CD4-positive, CD25-positive, alpha-beta regulatory T cell (primary cell): ENCODE results near the gene FGGY. TPM values are rescaled to one million over a fixed set of nuclear protein-coding genes. Genes with fewer than 3 reads are reported as not detected.

Source experiments
- ATAC-seq, 2 donors: fragments of 150-1000 bp; cut with Tn5 transposase; one replicate each; pipeline ENCODE4 v1.10.0; 2021; ENCODE audit warnings: low read depth in 2 of 2, moderate number of reproducible peaks in 2 of 2, moderate library complexity in 1 of 2
- DNase-seq, 3 donors: peaks; one replicate each; pipeline versions ENCODE4 v3.0.0 to v3.0.0-alpha.2; 2012 to 2022; ENCODE audit warnings: mixed read lengths in 1 of 3
- H3K27ac ChIP-seq: one replicate; pipeline ENCODE4 v1.7.0; 2013; ENCODE audit warnings: mild to moderate bottlenecking, low read length; ENCODE audit not compliant: insufficient read depth, poor library complexity, severe bottlenecking
- H3K27me3 ChIP-seq: one replicate; pipeline ENCODE4 v1.7.0; 2013; ENCODE audit warnings: low read length; ENCODE audit not compliant: control insufficient read depth, insufficient read depth
- H3K36me3 ChIP-seq: one replicate; pipeline ENCODE4 v1.7.0; 2013; ENCODE audit warnings: mild to moderate bottlenecking, low read length, moderate library complexity; ENCODE audit not compliant: control insufficient read depth, insufficient read depth
- H3K4me1 ChIP-seq: 2 replicates; pipeline ENCODE4 v1.7.0; 2013; ENCODE audit warnings: mild to moderate bottlenecking, low read length; ENCODE audit not compliant: insufficient read depth, control insufficient read depth, poor library complexity, severe bottlenecking
- H3K4me3 ChIP-seq: one replicate; pipeline ENCODE4 v1.7.0; 2013; ENCODE audit warnings: low read depth, mild to moderate bottlenecking, low read length, moderate library complexity
- H3K9me3 ChIP-seq, 2 experiments: 1 replicate in 1 of 2; 2 replicates in 1 of 2; pipeline ENCODE4 v1.7.0; 2013; ENCODE audit warnings: low read length in 2 of 2, mild to moderate bottlenecking in 1 of 2, moderate library complexity in 1 of 2; ENCODE audit not compliant: control insufficient read depth in 2 of 2
- H3K27ac Mint-ChIP-seq, 3 donors: one replicate each; pipeline ENCODE4 v1.8.0; 2020 to 2022; ENCODE audit warnings: mild to moderate bottlenecking in 3 of 3, mixed read lengths in 3 of 3, moderate library complexity in 2 of 3
- H3K27me3 Mint-ChIP-seq: one replicate; pipeline ENCODE4 v1.8.0; 2022; ENCODE audit warnings: mild to moderate bottlenecking, mixed read lengths
- H3K36me3 Mint-ChIP-seq: one replicate; pipeline ENCODE4 v1.8.0; 2020; ENCODE audit warnings: mixed read lengths
- H3K4me1 Mint-ChIP-seq, 4 donors: one replicate each; pipeline ENCODE4 v1.8.0; 2020 to 2022; ENCODE audit warnings: mixed read lengths in 4 of 4, mild to moderate bottlenecking in 1 of 4
- H3K4me3 Mint-ChIP-seq, 4 donors: one replicate each; pipeline ENCODE4 v1.8.0; 2020 to 2022; ENCODE audit warnings: mild to moderate bottlenecking in 4 of 4, mixed read lengths in 4 of 4, moderate library complexity in 3 of 4
- H3K9me3 Mint-ChIP-seq, 7 donors: one replicate each; pipeline ENCODE4 v1.8.0; 2020 to 2022; ENCODE audit warnings: mixed read lengths in 7 of 7, mild to moderate bottlenecking in 3 of 7, moderate library complexity in 2 of 7
- polyA plus RNA-seq, 4 donors: library from polyadenylated mRNA; unstranded; fragments of 300-500 nt; fragmentation: Illumina TruSeq; gene quantifications; one replicate each; pipeline ENCODE4 v1.2.3, GENCODE V29; 2021
- total RNA-seq: library from RNA; stranded (reverse); gene quantifications from one replicate; pipeline ENCODE4 v1.2.3, GENCODE V29; 2022

The FGGY gene
- total and polyA plus RNA-seq, 5 donors from 2014 or later, result 1.9 to 7.7 (median 4.5) TPM

DNA sequence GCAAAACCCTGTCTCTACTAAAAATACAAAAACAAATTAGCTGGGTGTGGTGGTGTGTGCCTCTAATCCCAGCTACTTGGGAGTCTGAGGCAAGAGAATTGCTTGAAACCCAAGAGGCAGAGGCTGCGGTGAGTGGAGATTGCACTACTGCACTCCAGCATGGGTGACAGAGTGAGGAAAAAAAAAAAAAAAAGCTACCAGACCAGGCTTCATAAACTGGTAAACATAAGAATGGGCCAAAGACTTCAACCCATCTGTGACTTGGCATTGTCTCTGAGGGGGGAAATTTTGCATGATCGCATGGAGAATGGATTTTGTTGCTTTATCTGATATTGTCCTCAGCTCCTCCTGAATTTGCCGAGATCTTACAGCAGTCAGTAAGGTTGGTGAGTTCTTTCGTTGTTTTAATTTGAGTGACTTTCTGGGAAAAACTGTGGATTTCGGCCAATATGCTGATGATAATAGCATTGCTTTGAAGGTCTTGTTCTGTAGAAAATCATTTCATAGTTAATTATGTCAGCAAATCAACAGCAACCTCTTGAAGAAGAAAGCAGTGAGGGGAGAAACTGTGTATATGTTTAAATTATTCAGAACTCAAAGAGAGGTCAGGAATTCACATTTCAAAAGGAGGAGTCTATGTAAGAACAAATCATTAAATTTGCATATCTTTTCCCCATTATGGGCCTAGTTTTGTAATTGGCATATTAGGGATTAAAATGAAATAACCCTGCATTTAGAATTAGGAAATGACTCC lies 13.1 kb downstream of the FGGY start:
- peaks cover 0 to 20% (median 7%) of the 10 kb centered on the region in 7 donors for H3K9me3 Mint-ChIP-seq
- peaks cover 0 to 4% (median 4%) of the 10 kb centered on the region in 4 donors for H3K4me1 Mint-ChIP-seq
- ATAC-seq, result no peak
- no peaks in the 10 kb centered on the region for H3K4me1 ChIP-seq
- no peaks in the 10 kb centered on the region for H3K27me3 ChIP-seq
- no peaks in the 10 kb centered on the region for H3K27me3 Mint-ChIP-seq
- peaks cover 10 to 14% of the 10 kb centered on the region in 2 experiments for H3K9me3 ChIP-seq
- no peaks in the 10 kb centered on the region for H3K36me3 ChIP-seq
- no peak overlapping the region for H3K27ac ChIP-seq
- no peak overlapping the region for H3K4me3 Mint-ChIP-seq
- no peak overlapping the region for H3K4me3 ChIP-seq
- DNase-seq, result no peak
- peak overlapping the region in 1 of 3 donors; percentile 12 for H3K27ac Mint-ChIP-seq
- H3K36me3 Mint-ChIP-seq, result peaks cover 9% of the 10 kb centered on the region

DNA sequence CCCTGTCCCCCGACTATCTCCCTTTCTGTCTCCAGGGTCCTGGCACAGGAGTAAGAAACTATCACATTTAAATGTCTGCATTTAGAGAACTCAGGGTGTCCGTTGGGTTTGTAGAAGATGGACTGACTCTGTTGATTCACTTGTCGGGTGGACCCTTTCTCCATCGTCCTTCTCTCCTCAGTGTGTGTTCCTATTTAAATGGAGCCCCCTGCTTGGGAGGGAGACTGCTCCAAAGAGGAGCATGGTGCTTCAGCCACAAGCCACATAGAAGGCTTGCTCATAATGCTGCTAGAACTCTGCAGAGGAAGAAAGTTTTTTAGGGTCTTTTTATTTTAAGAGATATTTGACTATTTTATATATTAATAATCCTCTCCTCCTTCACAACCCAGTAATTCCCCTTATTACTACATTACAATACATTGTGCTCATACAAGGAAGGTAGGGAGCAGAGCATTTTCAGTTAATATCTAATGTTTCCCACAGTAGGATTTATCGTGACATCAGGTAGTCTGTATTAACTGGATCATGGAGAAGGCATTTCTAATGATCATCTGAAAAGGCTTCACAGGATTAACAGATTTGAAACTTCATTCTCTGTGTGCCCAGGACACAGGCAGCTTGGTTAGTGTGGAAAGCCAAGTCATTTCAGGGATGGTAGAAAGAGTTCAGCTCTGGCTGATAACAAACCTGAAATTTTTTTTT lies 13.8 kb downstream of the FGGY start:
- Histone ChIP-seq H3K36me3 (no peaks in the 10 kb centered on the region), H3K9me3 (peaks cover 2 to 7% of the 10 kb centered on the region in 2 experiments), H3K27ac (no peak overlapping the region), H3K4me3 (no peak overlapping the region), H3K27me3 (no peaks in the 10 kb centered on the region), H3K4me1 (no peaks in the 10 kb centered on the region)
- Mint-ChIP-seq H3K9me3 (peaks cover 0 to 12% (median 4%) of the 10 kb centered on the region in 7 donors), H3K27ac (no peak overlapping the region), H3K4me1 (peaks cover 0 to 4% (median 4%) of the 10 kb centered on the region in 4 donors), H3K27me3 (no peaks in the 10 kb centered on the region), H3K4me3 (no peak overlapping the region), H3K36me3 (peaks cover 5% of the 10 kb centered on the region)
- ATAC-seq, result no peak
- DNase-seq, result no peak

DNA sequence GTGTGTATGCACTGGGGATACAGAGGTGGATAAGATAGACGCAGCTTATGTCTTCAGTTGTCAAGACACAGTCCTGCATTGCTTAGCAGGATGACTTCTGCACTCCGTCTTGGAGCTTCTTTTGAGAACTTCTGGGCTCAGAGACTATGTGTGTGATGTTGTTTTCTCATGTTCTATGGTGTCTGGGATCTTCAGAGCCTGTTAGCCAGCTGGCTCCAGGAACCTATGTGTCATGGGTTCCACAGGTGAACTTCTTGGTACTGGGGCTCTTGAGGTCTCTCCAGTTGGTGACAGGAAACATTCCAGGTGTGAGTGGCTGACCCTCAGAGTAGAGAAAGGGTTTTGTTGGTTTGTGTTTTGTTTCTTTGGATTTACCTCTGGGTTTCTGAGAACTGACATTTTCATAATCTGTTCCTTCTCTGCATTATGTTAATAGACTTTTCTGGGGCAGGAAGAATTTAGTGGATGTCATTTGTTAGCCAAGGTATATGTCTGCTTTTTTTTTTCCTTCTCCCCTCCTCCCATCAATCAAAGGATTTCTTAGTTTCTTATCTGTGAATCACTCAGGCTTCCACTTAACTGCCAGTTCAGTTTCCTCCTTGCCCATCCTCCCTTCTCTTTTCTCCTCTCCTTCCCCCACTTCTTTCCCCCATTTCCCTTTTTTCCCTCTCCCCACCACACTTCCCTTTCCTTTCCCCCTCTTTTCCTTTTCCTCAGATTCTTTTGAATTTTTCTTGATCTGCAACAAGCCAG lies 18.1 kb downstream of the FGGY start:
- H3K4me1 ChIP-seq, result no peaks in the 10 kb centered on the region

DNA sequence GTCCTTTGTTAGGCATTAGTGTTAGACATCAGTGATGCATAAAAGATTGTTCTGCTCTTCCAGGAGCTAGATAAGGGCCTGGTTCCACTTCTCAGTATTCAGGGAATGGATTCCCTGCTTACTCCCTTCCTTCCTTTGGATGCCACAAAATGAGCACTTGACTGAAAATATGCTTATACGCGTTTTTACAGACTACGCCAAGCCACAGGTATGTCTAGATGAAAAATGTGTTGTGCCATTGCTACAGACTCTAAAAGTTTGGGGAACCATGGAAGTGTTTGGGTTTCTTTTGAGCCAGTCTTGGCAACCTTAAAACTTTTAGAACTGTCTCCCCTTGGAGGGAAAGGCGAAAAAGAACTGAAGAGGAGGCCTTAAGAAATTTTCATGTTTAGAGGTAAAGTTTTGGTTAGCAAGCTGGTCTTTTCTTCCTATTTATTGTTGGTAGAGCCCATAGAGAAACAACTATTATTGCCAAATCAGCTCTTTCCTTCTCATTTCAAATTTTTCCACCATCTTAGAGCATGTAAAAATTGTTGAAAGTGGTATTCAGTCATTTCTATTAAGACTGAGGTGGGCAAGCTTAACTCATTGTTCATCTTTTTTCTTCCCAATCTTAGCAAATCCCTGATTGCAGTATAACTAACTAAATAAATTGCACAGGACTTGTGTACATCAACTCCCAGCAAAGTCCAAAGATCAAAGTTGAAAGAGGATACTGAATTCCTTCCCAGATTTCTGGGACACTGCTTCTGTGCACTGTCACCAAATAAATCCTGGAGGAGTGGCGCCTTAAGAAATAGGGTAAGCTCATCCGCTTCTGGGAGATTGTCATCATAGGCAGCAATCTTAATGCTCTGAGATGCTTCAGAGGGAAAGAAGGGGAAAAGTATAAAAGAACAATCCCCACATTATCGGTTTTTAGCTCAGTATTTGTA lies 18.9 kb downstream of the FGGY start:
- Histone ChIP-seq H3K9me3 (no peaks in the 10 kb centered on the region), H3K4me3 (no peak overlapping the region), H3K4me1 (no peaks in the 10 kb centered on the region), H3K27me3 (no peaks in the 10 kb centered on the region), H3K27ac (no peak overlapping the region), H3K36me3 (no peaks in the 10 kb centered on the region)
- Mint-ChIP-seq H3K27me3 (no peaks in the 10 kb centered on the region), H3K4me1 (no peaks in the 10 kb centered on the region), H3K27ac (no peak overlapping the region), H3K4me3 (no peak overlapping the region), H3K9me3 (peaks cover 0 to 7% (median 0%) of the 10 kb centered on the region in 7 donors), H3K36me3 (peaks cover 10% of the 10 kb centered on the region)
- DNase-seq (no peak), ATAC-seq (no peak)

More for the DNA sequence above, 18.1 kb downstream of the FGGY start:
- H3K4me3 Mint-ChIP-seq, result no peak overlapping the region
- no peak for ATAC-seq
- H3K27me3 Mint-ChIP-seq, result no peaks in the 10 kb centered on the region
- Histone ChIP-seq H3K36me3 (no peaks in the 10 kb centered on the region), H3K27ac (no peak overlapping the region), H3K27me3 (no peaks in the 10 kb centered on the region), H3K9me3 (no peaks in the 10 kb centered on the region), H3K4me3 (no peak overlapping the region)
- H3K4me1 Mint-ChIP-seq, result peaks cover 0 to 2% (median 0%) of the 10 kb centered on the region in 4 donors
- H3K9me3 Mint-ChIP-seq, result peaks cover 0 to 7% (median 0%) of the 10 kb centered on the region in 7 donors
- peaks cover 10% of the 10 kb centered on the region for H3K36me3 Mint-ChIP-seq
- no peak overlapping the region for H3K27ac Mint-ChIP-seq
- DNase-seq, result no peak

DNA sequence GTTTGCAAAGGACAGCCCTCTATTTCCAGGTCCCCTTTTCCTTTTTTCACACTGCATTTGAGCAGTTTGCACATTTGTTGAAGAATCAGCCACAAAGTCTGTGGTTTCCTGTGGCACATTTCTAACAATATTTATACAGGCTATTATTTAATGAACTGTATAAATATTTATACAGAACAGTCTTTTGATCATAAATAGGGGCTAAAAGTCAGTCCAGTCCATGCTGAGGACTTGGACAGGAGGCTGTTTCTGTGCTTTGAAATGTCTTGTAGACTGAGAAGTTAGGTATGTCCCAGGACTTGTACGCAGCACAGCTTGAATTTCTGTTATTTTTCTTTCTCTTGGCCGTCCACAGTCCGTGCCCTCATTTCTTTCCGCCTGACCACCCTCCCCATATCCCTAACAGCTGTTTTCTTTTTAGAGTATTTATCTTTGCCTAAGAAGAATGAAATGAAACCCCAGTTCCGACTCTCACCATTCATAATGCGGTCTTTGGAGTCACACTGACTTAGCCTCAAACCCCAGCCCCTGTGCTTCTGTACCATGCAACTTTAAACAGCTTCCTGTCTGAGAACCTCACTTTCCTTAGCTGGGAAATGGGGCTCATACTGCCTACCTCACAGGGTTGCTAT lies 19.7 kb downstream of the FGGY start:
- H3K4me3 Mint-ChIP-seq, result no peak overlapping the region
- DNase-seq (no peak), ATAC-seq (no peak)
- H3K27ac Mint-ChIP-seq, result no peak overlapping the region
- no peaks in the 10 kb centered on the region for H3K27me3 ChIP-seq
- no peak overlapping the region for H3K27ac ChIP-seq
- H3K9me3 ChIP-seq, result no peaks in the 10 kb centered on the region
- H3K36me3 Mint-ChIP-seq, result peaks cover 10% of the 10 kb centered on the region
- no peak overlapping the region for H3K4me3 ChIP-seq
- no peaks in the 10 kb centered on the region for H3K4me1 ChIP-seq
- H3K4me1 Mint-ChIP-seq, result no peaks in the 10 kb centered on the region
- H3K9me3 Mint-ChIP-seq, result peaks cover 0 to 7% (median 0%) of the 10 kb centered on the region in 7 donors
- H3K36me3 ChIP-seq, result no peaks in the 10 kb centered on the region
- H3K27me3 Mint-ChIP-seq, result no peaks in the 10 kb centered on the region

DNA sequence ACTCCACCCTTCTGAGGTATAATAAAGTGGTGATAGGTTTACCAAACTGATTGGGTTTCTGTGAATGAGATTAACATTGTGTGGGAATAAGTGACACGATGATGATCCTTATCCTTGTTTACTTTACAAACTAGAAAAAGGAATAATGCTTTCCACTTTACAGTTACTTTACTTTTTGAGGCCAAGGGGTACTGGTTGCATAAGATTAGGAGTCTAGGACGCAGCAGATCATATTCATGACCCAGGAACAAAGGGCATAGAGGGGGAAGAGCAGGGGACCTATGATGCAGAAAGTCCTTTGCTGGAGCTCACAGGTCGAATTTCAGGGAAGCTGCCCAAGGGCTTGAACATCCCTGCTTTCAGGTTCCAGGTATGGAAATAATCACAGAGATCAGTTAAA lies 20.4 kb downstream of the FGGY start:
- H3K27me3 ChIP-seq, result no peaks in the 10 kb centered on the region
- H3K27ac Mint-ChIP-seq, result no peak overlapping the region
- no peak overlapping the region for H3K4me3 ChIP-seq
- no peaks in the 10 kb centered on the region for H3K4me1 Mint-ChIP-seq
- no peaks in the 10 kb centered on the region for H3K9me3 ChIP-seq
- no peak for DNase-seq
- peaks cover 6% of the 10 kb centered on the region for H3K36me3 Mint-ChIP-seq
- H3K9me3 Mint-ChIP-seq, result peaks cover 0 to 3% (median 0%) of the 10 kb centered on the region in 7 donors
- H3K4me3 Mint-ChIP-seq, result no peak overlapping the region
- ATAC-seq, result no peak
- H3K4me1 ChIP-seq, result no peaks in the 10 kb centered on the region
- H3K27me3 Mint-ChIP-seq, result no peaks in the 10 kb centered on the region
- no peak overlapping the region for H3K27ac ChIP-seq
- H3K36me3 ChIP-seq, result no peaks in the 10 kb centered on the region

DNA sequence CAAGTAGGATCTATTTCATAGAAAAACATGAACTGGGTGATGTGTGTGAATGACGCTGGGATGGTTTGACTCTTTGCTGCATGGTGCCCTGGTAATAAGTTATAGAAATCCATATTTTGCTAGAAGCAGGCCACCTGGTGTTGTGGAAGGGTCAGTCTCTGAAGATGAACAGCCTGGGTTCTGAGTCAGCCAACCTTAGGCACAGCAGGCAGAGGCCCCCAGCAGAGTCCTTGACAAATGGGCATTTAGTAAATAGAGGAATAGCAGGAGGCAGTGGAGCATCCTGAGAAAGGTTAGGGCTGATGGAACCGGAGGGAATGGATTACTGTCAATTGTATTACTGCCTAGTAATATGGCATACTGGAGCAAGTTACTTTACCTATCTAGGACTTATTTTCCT lies 20.9 kb downstream of the FGGY start:
- no peaks in the 10 kb centered on the region for H3K27me3 Mint-ChIP-seq
- H3K27ac Mint-ChIP-seq, result no peak overlapping the region
- Histone ChIP-seq H3K4me3 (no peak overlapping the region), H3K36me3 (no peaks in the 10 kb centered on the region), H3K27me3 (no peaks in the 10 kb centered on the region), H3K4me1 (no peaks in the 10 kb centered on the region), H3K9me3 (no peaks in the 10 kb centered on the region), H3K27ac (no peak overlapping the region)
- no peak overlapping the region for H3K4me3 Mint-ChIP-seq
- H3K4me1 Mint-ChIP-seq, result no peaks in the 10 kb centered on the region
- H3K36me3 Mint-ChIP-seq, result peaks cover 4% of the 10 kb centered on the region
- ATAC-seq (no peak), DNase-seq (no peak)
- H3K9me3 Mint-ChIP-seq, result no peaks in the 10 kb centered on the region
